GM03348 (cell line): ENCODE results near the gene KIF15.
"Not testable (repeated sequence)": the region's sequence is repeated elsewhere in the genome, so short reads cannot be mapped to it uniquely, and the experiment has no call there.

Source experiments
- DNase-seq: peaks from one replicate; pipeline ENCODE4 v3.0.0; 2012; ENCODE audit warnings: low spot score

KIF15 gene

GRCh38 chr3:44761424-44762169 is at the start of gene KIF15, which contains the start of gene KIAA1143:
Gene KIF15 (plus strand): TSS chr3:44761794. CDS start chr3:44761866, 72 bp downstream.
Gene KIAA1143 (minus strand): TSS chr3:44761619. CDS start chr3:44761602, 17 bp downstream.
- DNase-seq: peak; percentile 98

GRCh38 chr3:44712455-44713075 is 49.0 kb upstream of the KIF15 start, which contains the start of gene ZNF502:
Gene ZNF502 (plus strand): TSS chr3:44712660. CDS start chr3:44720262, 7,602 bp downstream.
- DNase-seq: peak; percentile 92

- no peak for DNase-seq
These were observed 40.1 kb upstream of the KIF15 start for GRCh38 chr3:44721231-44722102.

GRCh38 chr3:44722103-44722401 is 39.5 kb upstream of the KIF15 start:
- DNase-seq: no peak

GRCh38 chr3:44729384-44729910 is 32.1 kb upstream of the KIF15 start, which contains the start of gene ZNF501:
Gene ZNF501 (plus strand): TSS chr3:44729635. CDS start chr3:44734422, 4,787 bp downstream.
- peak; percentile 92 for DNase-seq

- DNase-seq: no peak
These were observed 26.9 kb upstream of the KIF15 start for GRCh38 chr3:44734646-44735168.

- peak; percentile 5 for DNase-seq
These were observed 532 bp upstream of the KIF15 start for GRCh38 chr3:44761101-44761423.

- DNase-seq: peak; percentile 14
These were observed 630 bp downstream of the KIF15 start for GRCh38 chr3:44762170-44762677.

- DNase-seq: no peak
These were observed 1.1 kb downstream of the KIF15 start for GRCh38 chr3:44762690-44763089.

- DNase-seq: no peak
These were observed 2.7 kb downstream of the KIF15 start for GRCh38 chr3:44764248-44764647.

- DNase-seq: no peak
These were observed 10.0 kb downstream of the KIF15 start for GRCh38 chr3:44771424-44772098.

GRCh38 chr3:44772099-44772442 is 10.5 kb downstream of the KIF15 start:
- DNase-seq: no peak

- no peak for DNase-seq
These were observed 21.3 kb downstream of the KIF15 start for GRCh38 chr3:44782891-44783290.

- DNase-seq: no peak
These were observed 33.6 kb downstream of the KIF15 start for GRCh38 chr3:44795197-44795596.

GRCh38 chr3:44802011-44802410 is 40.4 kb downstream of the KIF15 start:
- DNase-seq: no peak

- DNase-seq: no peak
These were observed 41.7 kb downstream of the KIF15 start for GRCh38 chr3:44803298-44803697.

- no peak for DNase-seq
These were observed 44.4 kb downstream of the KIF15 start for GRCh38 chr3:44805960-44806359.

- no peak for DNase-seq
These were observed 53.2 kb downstream of the KIF15 start for GRCh38 chr3:44814751-44815150.

GRCh38 chr3:44816334-44816733 is 54.7 kb downstream of the KIF15 start:
- not testable (repeated sequence) for DNase-seq

- not testable (repeated sequence) for DNase-seq
These were observed 59.6 kb downstream of the KIF15 start for GRCh38 chr3:44821206-44821605.

GRCh38 chr3:44825264-44825925 is 63.8 kb downstream of the KIF15 start:
- DNase-seq: peak; percentile 66
